SK-N-SH treated with all-trans-retinoic acid at 6 μM for 48 hours (cell line): ENCODE results near the gene NDOR1.

Source experiments
- ATAC-seq: fragments of 200-7000 bp; cut with Tn5 transposase; 3 replicates; pipeline ENCODE4 v1.9.1; 2020; ENCODE audit warnings: mild to moderate bottlenecking, moderate library complexity
- ARNTL ChIP-seq: fragments of 450-650 bp; formaldehyde crosslinking; IDR thresholded peaks from 2 replicates; pipeline ENCODE4 v1.5.0; 2020; ENCODE audit warnings: low read depth, mild to moderate bottlenecking, moderate library complexity, borderline replicate concordance
- BACH2 ChIP-seq: fragments of 250-450 bp; sonication (Bioruptor Pico); IDR thresholded peaks from 2 replicates; pipeline ENCODE4 v1.9.0; 2021; ENCODE audit warnings: mild to moderate bottlenecking, borderline replicate concordance
- CSDC2 ChIP-seq: fragments of 250-450 bp; sonication (Bioruptor Pico); IDR thresholded peaks from 2 replicates; pipeline ENCODE4 v1.5.0; 2020; ENCODE audit warnings: mild to moderate bottlenecking, moderate library complexity
- ESRRG ChIP-seq: fragments of 250-450 bp; sonication (Bioruptor Pico); IDR thresholded peaks from 2 replicates; pipeline ENCODE4 v1.6.1; 2021; ENCODE audit warnings: mild to moderate bottlenecking
- ISL1 ChIP-seq: fragments of 250-450 bp; sonication (Bioruptor Pico); IDR thresholded peaks from 2 replicates; pipeline ENCODE4 v2.1.2; 2022; ENCODE audit warnings: mild to moderate bottlenecking, moderate library complexity
- OSR1 ChIP-seq: fragments of 250-450 bp; sonication (Bioruptor Pico); IDR thresholded peaks from 2 replicates; pipeline ENCODE4 v1.8.0; 2022; ENCODE audit warnings: moderate library complexity, mild to moderate bottlenecking, inconsistent platforms
- PPARA ChIP-seq: fragments of 250-450 bp; sonication (Bioruptor Pico); IDR thresholded peaks from 2 replicates; pipeline ENCODE4 v1.5.0; 2020; ENCODE audit warnings: mild to moderate bottlenecking, borderline replicate concordance
- RARB ChIP-seq: fragments of 250-450 bp; sonication (Bioruptor Pico); IDR thresholded peaks from 2 replicates; pipeline ENCODE4 v1.8.0; 2021; ENCODE audit warnings: mild to moderate bottlenecking, moderate library complexity
- SNAI2 ChIP-seq: fragments of 250-450 bp; sonication (Bioruptor Pico); IDR thresholded peaks from 2 replicates; pipeline ENCODE4 v1.5.0; 2020; ENCODE audit warnings: mild to moderate bottlenecking, moderate library complexity
- TCF4 ChIP-seq: fragments of 250-450 bp; sonication (Bioruptor Pico); IDR thresholded peaks from 2 replicates; pipeline ENCODE4 v1.8.0; 2021; ENCODE audit warnings: mild to moderate bottlenecking, moderate library complexity, borderline replicate concordance
- TOX ChIP-seq: fragments of 250-450 bp; sonication (Bioruptor Pico); IDR thresholded peaks from 2 replicates; pipeline ENCODE4 v1.8.0; 2021; ENCODE audit warnings: mild to moderate bottlenecking, moderate library complexity, borderline replicate concordance
- TSHZ2 ChIP-seq: fragments of 250-450 bp; sonication (Bioruptor Pico); IDR thresholded peaks from 2 replicates; pipeline ENCODE4 v1.5.0; 2020; ENCODE audit warnings: mild to moderate bottlenecking, moderate library complexity
- ZC3H10 ChIP-seq: fragments of 250-450 bp; sonication (Bioruptor Pico); IDR thresholded peaks from 2 replicates; pipeline ENCODE4 v1.5.1; 2021; ENCODE audit warnings: mild to moderate bottlenecking, moderate library complexity
- ZFP3 ChIP-seq: fragments of 250-450 bp; sonication (Bioruptor Pico); IDR thresholded peaks from 2 replicates; pipeline ENCODE4 v1.5.0; 2020; ENCODE audit warnings: mild to moderate bottlenecking, moderate library complexity
- ZNF565 ChIP-seq: fragments of 450-650 bp; formaldehyde crosslinking; conservative IDR thresholded peaks from 2 replicates; pipeline ENCODE4 v1.5.0; 2020; ENCODE audit warnings: low read depth, mild to moderate bottlenecking, moderate library complexity
- ZNF70 ChIP-seq: fragments of 450-650 bp; formaldehyde crosslinking; IDR thresholded peaks from 2 replicates; pipeline ENCODE4 v1.5.0; 2020; ENCODE audit warnings: mild to moderate bottlenecking, moderate library complexity
- ZNF8 ChIP-seq: fragments of 450-650 bp; formaldehyde crosslinking; IDR thresholded peaks from 2 replicates; pipeline ENCODE4 v1.5.0; 2020; ENCODE audit warnings: mild to moderate bottlenecking, moderate library complexity
- TF ChIP-seq, protein P1 (sequence below): fragments of 250-450 bp; sonication (Bioruptor Pico); IDR thresholded peaks from 2 replicates; pipeline ENCODE4 v1.5.1; 2020; ENCODE audit warnings: low read depth, mild to moderate bottlenecking, moderate library complexity
- TF ChIP-seq, protein P2 (sequence below): fragments of 250-450 bp; sonication (Bioruptor Pico); IDR thresholded peaks from 2 replicates; pipeline ENCODE4 v1.8.0; 2021; ENCODE audit warnings: low read depth, mild to moderate bottlenecking, moderate library complexity, borderline replicate concordance
- TF ChIP-seq, protein P3 (sequence below): fragments of 250-450 bp; sonication (Bioruptor Pico); IDR thresholded peaks from 2 replicates; pipeline ENCODE4 v1.8.0; 2020; ENCODE audit warnings: mild to moderate bottlenecking, moderate library complexity, borderline replicate concordance

The NDOR1 gene

DNA sequence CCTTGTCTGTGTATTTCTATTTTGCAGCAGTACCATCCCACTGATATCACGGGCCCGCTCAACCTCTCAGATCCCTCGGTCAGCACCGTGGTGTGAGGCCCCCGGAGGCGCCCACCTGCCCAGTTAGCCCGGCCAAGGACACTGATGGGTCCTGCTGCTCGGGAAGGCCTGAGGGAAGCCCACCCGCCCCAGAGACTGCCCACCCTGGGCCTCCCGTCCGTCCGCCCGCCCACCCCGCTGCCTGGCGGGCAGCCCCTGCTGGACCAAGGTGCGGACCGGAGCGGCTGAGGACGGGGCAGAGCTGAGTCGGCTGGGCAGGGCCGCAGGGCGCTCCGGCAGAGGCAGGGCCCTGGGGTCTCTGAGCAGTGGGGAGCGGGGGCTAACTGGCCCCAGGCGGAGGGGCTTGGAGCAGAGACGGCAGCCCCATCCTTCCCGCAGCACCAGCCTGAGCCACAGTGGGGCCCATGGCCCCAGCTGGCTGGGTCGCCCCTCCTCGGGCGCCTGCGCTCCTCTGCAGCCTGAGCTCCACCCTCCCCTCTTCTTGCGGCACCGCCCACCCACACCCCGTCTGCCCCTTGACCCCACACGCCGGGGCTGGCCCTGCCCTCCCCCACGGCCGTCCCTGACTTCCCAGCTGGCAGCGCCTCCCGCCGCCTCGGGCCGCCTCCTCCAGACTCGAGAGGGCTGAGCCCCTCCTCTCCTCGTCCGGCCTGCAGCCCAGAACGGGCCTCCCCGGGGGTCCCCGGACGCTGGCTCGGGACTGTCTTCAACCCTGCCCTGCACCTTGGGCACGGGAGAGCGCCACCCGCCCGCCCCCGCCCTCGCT, 37.5 kb upstream of the NDOR1 start:
- peak; percentile 9; the same call in 1 of the 3 replicates for ATAC-seq
- TF ChIP-seq PPARA (CRISPR knock-in tag) (no peak), ARNTL (CRISPR knock-in tag) (no peak), BACH2 (no peak), ESRRG (CRISPR knock-in tag) (no peak), CSDC2 (no peak), OSR1 (CRISPR knock-in tag) (no peak), TCF4 (CRISPR knock-in tag) (no peak), ZNF8 (CRISPR knock-in tag) (no peak), ZNF565 (CRISPR knock-in tag) (no peak)
- TF ChIP-seq, protein P1, sequence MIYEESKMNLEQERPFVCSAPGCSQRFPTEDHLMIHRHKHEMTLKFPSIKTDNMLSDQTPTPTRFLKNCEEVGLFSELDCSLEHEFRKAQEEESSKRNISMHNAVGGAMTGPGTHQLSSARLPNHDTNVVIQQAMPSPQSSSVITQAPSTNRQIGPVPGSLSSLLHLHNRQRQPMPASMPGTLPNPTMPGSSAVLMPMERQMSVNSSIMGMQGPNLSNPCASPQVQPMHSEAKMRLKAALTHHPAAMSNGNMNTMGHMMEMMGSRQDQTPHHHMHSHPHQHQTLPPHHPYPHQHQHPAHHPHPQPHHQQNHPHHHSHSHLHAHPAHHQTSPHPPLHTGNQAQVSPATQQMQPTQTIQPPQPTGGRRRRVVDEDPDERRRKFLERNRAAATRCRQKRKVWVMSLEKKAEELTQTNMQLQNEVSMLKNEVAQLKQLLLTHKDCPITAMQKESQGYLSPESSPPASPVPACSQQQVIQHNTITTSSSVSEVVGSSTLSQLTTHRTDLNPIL (CRISPR knock-in tag) = no peak
- TF ChIP-seq, all 23 proteins: peak for 0

- TF ChIP-seq ZNF70 (CRISPR knock-in tag) = no peak
- no peak for TF ChIP-seq TCF4 (CRISPR knock-in tag)
- no peak for TF ChIP-seq ZFP3 (CRISPR knock-in tag)
- TF ChIP-seq OSR1 (CRISPR knock-in tag) = no peak
- TF ChIP-seq, protein P2, sequence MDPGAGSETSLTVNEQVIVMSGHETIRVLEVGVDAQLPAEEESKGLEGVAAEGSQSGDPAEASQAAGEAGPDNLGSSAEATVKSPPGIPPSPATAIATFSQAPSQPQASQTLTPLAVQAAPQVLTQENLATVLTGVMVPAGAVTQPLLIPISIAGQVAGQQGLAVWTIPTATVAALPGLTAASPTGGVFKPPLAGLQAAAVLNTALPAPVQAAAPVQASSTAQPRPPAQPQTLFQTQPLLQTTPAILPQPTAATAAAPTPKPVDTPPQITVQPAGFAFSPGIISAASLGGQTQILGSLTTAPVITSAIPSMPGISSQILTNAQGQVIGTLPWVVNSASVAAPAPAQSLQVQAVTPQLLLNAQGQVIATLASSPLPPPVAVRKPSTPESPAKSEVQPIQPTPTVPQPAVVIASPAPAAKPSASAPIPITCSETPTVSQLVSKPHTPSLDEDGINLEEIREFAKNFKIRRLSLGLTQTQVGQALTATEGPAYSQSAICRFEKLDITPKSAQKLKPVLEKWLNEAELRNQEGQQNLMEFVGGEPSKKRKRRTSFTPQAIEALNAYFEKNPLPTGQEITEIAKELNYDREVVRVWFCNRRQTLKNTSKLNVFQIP (CRISPR knock-in tag) = no peak
- TF ChIP-seq TSHZ2 (CRISPR knock-in tag) = no peak
- TF ChIP-seq CSDC2 = no peak
- no peak for TF ChIP-seq ISL1 (CRISPR knock-in tag)
- TF ChIP-seq, protein P3, sequence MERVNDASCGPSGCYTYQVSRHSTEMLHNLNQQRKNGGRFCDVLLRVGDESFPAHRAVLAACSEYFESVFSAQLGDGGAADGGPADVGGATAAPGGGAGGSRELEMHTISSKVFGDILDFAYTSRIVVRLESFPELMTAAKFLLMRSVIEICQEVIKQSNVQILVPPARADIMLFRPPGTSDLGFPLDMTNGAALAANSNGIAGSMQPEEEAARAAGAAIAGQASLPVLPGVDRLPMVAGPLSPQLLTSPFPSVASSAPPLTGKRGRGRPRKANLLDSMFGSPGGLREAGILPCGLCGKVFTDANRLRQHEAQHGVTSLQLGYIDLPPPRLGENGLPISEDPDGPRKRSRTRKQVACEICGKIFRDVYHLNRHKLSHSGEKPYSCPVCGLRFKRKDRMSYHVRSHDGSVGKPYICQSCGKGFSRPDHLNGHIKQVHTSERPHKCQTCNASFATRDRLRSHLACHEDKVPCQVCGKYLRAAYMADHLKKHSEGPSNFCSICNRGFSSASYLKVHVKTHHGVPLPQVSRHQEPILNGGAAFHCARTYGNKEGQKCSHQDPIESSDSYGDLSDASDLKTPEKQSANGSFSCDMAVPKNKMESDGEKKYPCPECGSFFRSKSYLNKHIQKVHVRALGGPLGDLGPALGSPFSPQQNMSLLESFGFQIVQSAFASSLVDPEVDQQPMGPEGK (CRISPR knock-in tag) = no peak
- TF ChIP-seq ESRRG (CRISPR knock-in tag) = no peak
- TF ChIP-seq SNAI2 (CRISPR knock-in tag) = no peak
- TF ChIP-seq TOX (CRISPR knock-in tag) = no peak
- TF ChIP-seq ARNTL (CRISPR knock-in tag) = no peak
- no peak for ATAC-seq
Observed at GRCh38 chr9:137168573-137168903, 37.0 kb upstream of the NDOR1 start.

DNA sequence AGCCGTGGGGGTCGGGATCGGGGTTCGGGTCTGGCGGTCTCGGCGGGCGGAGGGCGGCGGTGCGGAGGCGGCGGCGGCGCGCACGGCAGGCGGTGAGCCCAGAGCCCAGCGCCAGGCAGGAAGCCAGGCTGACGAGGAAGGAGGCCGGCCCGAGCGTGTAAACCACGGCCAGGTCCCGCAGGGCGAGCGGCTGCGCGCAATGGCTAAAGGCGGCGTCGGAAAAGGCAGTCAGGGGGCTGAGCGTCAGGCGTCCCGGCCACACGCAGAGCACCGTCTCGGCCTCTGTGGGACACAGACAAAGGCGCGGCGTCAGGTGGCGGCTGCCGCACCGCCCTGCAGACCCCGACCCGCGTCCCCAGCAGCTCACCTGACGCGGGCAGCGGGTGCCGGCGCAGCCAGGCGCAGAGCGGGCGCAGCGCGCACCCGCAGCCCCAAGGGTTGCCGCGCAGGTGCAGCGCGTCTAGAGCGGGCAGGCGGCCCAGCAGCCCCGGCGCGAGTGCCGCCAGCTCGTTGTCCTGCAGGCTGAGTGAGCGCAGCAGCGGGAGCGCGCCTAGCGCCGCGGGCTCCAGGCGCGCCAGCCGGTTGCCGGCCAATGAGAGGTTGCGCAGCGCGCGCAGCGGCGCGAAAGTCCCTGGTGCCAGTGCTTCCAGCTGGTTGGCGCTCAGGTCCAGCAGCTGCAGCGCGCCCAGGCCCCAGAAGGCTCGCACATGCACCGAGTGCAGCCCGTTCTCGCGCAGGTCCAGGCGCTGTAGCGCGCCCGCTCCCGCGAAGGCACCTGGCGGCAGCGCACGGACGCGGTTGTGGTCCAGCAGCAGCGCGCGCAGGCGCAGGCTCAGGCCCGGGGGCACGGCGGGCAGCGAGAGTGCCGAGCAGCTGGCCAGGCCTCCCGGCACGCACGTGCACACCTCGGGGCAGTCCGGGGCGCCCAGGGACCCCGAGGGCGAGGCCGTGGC, 36.3 kb upstream of the NDOR1 start:
- TF ChIP-seq RARB (no peak), ZC3H10 (CRISPR knock-in tag) (no peak), ZFP3 (CRISPR knock-in tag) (no peak), OSR1 (CRISPR knock-in tag) (no peak)
- peak; percentile 11; the same call in 2 of the 3 replicates for ATAC-seq
